GM21528 (cell line): ENCODE measurements around the gene GUCD1.
"Not testable (repeated sequence)": the region's sequence is repeated elsewhere in the genome, so short reads cannot be mapped to it uniquely, and the experiment has no call there.

Experiments
- ATAC-seq: cut with Tn5 transposase; IDR thresholded peaks from one replicate; pipeline ENCODE4 v1.9.1; 2021; ENCODE audit warnings: mild to moderate bottlenecking, moderate library complexity; ENCODE audit not compliant: unreplicated experiment, low FRiP score

The GUCD1 gene

GRCh38 chr22:24567668-24568067 lies 12.7 kb upstream of the GUCD1 start:
- ATAC-seq: no peak

DNA sequence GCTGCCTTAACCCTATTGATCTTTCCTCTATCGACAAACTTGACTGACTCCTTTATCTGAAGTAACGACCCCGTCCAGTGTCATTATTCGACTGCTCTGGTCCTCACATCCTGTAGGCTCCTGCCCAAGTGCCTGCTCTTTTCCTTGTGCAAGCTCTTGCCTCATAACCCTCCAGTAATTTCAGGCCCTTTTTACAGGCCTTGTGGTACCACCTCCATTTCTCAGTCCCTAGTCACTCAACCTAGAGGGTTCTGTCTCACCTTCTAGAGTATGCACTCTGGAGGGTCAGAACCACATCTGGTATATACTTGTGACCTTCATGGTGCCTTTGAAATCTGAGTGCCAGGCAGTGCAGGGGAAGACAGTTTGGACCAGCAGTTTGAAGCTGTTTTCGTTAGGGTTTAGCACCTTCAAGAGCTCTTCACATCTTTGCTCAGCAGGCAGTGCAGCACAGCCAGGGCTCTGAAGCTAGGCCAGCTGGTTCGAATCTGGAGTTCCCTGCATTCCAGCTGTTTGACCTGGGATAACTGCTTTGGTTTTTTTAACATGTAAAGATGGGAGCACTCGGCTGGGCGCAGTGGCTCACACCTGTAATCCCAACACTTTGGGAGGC lies 12.1 kb upstream of the GUCD1 start:
- ATAC-seq: no peak

DNA sequence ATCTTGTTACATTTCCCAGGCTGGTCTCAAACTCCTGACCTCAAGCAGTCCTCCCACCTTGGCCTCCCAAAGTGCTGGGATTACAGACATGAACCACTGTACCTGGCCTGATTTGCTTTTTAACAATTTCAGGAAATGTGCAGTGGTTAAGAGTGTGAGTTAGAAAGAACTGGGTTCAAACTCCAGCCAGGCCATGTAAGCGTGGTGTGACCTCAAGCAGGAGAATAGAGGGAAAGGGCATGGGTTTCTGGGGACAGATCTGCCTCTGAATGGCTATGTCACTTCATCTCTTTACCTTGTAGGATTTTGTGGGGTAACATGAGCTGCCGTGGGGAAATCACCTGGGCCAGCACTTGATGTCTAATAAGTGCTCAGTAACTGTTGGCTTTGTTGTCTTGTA lies 10.1 kb upstream of the GUCD1 start:
- no peak for ATAC-seq

DNA sequence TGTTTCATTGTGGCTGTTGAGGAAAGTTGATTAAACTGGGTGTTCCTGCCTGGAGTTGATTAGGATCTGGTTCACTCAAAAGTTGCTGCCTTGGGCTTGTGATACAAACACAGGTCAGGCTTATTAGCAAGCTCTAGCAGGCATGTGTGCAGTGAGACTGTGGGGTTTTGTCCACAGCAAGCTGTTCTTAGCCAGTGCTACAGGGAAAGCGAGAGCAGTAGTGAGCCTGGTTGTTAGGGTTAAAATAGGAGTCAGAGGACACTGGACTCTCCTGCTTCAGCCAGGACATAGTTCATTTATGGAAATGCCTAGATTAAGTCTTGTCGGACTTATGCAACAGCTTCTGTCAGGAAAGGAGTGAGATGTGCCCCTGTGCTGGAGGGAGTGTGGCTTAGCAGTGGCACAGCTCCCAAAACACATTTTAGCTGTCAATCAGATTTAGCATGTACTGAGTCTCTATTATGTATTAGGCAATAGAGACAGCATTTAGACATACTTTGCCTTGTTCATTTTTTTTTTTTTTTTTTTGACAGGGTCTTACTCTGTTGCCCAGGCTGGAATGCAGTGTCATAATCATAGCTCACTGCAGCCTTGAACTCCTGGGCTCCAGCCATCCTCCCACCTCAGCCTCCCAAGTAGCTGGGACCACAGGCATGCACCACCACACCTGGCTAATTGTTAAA lies 9.6 kb upstream of the GUCD1 start:
- no peak for ATAC-seq

DNA sequence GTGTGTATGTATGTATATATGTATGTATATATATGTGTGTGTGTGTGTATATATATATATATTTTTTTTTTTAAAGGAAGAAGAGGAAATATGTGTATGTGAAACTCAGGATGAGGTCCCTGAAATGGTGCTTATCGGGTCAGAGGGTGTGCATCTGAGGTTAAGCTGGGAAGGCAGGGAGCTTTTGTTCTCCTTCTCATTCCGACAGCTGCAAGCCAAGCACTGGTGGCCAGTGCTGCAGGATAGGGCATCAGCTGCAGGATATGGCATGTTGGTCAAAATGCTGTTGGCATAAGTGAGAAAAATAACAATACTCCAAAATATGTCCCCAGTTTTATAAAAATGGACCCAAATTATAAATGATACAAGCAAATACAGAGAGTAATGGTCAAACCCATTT lies 8.3 kb upstream of the GUCD1 start:
- no peak for ATAC-seq

GRCh38 chr22:24559471-24559870 lies 4.5 kb upstream of the GUCD1 start:
- no peak for ATAC-seq

DNA sequence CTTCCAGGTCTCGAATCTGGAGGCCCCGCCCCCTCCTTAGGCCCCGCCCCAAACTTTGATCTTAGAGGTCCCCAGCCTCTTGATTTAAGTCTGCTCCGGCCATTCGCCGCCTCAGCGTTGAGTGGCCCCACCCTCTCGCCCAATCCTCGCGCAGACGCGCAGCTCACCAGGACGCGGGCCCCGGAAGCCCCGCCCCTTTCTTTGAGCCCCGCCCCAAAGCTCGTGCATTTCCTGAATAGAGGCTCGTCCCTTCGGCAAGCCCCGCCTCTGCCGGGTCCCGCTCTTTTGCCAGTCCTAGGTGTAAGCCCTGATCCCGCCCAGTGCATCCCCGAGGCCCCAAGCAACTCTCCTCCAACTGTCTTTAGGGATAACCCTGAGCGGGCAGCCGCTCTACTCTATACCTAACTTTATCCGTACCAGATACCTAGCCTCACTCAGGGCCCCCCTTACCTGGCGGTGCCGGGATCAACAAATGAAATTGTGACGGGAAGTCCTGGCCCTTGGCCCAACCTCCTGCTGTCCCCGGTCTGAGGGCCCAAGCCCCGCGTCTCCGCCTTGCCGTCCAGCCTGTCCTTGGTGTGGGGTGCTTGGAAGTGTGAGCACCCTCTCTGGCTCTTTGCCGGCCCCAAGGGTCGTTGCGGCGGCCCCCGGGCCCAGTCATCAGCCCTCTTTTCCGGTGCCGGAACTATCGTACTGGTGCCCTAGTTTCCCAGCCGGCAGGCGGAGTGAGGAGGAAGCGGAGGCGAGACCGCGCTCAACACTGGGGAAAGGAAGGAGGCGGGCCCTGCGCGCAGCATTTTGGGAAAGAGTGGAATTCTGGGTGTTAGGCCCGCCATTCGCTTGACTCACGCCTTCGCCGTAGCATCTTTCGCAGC lies 464 bp upstream of the GUCD1 start, which contains the start of gene SNRPD3:
Gene SNRPD3 (plus strand): TSS at position 835 of the 875 bp plus-strand sequence. CDS start 1,676 bp downstream, outside the sequence.
- peak; percentile 65 for ATAC-seq

- ATAC-seq: no peak
Observed at GRCh38 chr22:24553597-24554312, 1.2 kb downstream of the GUCD1 start.

DNA sequence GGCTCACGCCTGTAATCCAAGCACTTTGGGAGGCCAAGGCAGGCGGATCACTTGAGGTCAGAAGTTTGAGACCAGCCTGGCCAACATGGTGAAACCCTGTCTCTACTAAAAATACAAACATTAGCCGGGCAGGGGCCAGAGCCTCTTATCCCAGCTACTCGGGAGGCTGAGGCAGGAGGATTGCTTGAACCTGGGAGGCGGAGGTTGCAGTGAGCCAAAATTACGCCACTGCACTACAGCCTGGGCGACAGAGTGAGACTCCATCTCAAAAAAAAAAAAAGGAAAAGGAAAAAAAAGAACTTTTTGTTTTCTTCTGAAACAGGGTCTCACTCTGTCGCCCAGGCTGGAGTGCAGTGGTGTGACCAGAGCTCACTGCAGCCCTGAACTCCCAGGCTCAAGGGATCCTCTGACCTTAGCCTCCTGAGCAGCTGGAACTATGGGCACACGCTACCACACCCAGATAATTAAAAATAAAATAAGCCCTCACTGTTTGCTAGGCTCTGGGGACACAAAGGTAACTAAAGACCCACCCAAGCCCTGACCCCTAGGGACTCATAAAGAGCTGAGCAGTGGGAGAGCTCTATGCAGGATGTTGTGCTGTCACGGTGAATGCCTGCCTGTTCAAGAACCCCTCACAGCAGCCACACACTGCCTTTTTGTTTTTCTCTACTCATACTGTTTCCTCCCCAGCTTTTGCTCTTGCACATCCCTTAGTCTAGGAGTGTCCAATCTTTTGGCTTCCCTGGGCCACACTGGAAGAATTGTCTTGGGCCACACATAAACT lies 2.2 kb downstream of the GUCD1 start:
- not testable (repeated sequence) for ATAC-seq

DNA sequence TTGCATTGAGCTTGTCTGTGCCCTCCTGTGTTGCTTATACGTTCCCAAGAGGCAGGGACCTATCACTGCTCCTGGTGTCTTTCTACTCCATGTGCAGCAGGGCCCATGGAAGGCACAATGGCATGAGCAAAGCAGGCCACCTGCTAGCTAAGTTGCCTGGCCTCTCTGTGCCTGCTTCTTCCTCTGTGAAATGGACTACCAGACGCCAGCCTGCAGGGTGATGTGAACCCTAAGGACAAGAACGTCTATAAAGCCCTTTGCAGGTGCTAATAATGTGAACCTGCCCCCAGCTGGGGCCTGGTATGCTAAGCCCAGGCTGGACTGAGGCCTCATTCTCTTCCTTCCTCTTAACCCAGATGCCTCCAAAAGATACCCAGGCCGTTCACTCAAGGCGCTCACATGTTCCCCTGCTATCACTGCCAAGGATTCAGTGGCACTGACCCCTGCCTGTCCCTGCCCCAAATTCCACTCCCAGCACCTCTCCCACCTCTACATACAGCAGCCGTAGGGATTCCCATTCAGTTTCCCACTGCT lies 4.0 kb downstream of the GUCD1 start:
- no peak for ATAC-seq

- no peak for ATAC-seq
Observed at GRCh38 chr22:24550028-24550901, 4.7 kb downstream of the GUCD1 start.

- no peak for ATAC-seq
Observed at GRCh38 chr22:24548812-24549211, 6.1 kb downstream of the GUCD1 start.

DNA sequence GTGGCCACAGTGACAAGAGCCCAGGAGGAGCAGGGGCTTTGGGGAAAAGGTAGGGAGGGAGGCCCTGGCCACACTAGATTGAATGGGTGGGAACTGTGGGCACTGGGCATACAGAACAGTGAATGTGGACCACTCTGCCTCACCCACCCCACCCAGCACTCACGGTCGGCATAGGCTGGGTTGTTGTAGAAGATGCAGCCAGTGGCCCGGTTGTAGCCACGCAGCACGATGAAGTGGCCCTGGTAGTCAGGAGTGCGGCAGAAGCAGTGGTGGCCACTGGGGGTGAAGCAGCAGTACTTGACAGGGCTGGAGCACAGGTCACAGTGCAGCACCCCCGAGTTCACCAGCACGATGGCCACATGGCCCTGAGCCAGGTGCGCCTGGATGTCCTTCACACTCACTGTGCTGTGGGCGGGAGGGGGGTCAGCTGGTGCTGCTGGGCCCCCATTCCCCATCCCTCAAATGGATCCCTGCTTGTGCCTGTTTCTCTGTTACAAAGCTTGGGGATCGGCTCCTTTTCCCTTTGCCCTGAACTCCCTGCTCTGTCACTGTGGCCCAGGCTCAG lies 11.2 kb downstream of the GUCD1 start:
- ATAC-seq: no peak

DNA sequence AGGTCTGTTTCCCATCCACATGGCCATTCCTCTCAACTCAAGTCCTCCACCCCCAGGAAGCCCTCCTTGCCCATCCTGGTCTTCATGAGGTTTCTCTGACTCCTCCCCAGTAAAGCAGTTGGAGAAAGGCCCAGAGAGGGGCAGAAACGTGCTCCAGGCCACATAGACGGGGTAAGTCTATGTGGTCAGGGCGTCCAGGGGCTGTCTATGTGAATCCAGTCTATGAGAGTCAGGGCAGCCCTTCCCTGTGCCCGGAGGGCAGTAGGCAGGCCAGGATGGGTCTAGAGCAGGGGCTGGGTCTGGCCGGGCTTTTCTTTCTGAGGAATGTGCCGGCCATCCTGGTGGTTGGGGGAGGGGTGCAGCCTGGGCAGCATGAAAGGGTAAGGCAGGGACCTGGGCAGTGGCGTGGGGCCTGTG lies 11.7 kb downstream of the GUCD1 start:
- ATAC-seq: no peak

DNA sequence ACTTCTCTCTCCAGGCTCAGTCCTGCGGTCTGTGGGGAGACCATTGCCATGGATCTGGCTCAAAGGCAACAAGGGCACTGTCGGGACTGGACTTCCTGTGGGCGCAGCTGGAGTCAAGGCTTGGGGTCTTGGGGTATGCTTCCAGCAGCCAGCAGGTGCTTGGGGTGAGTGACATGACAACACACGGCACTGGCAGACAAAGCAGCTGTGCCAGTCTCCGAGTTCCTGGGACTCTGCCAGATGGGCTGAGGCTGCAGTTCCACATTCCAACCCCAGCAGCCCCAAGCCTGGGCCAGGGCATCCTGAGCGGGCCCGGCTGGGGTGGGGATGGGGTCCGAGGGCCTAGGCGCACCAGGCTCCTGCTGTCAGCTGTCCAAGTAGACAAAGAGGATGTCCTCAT lies 12.3 kb downstream of the GUCD1 start:
- ATAC-seq: no peak

DNA sequence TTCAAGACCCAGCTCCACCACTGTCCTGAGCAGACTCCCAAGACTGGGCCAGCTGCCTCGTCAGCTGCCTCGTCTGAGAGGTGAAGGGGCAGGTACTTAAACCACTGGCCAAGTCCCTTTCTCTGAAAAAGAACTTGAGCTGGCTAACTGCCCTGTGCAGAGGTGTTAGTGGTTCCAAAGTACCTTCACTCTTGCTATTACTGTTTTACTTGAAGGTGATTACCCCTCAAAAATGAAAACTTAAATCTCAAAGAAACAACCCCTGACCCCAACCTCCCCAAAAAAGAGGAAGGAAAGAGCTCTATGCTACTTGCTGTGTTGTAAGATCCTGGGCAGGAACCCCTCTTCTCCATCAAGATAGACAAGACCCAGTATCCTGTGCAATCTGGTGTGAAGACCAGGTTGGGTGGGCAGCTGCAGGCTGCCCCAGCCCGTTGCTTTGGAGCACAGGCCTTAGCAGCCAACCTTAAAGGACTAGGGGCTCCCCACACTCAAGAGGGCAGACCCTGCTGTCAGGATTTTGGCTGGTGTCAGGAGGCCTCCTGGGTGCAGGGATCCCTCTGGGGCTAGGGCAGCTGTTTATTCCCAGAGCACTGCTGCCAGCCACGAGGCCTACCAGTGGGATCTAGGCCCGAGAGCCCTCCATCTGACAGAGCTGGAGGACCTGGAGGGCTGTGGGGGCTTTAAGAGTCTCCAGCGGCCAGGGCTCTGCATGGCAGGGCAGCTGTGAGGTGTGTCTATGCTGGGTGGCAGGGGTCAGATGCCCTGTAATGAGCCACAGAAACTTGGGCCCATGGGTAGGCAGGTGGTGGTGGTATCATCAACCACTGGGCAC lies 13.0 kb downstream of the GUCD1 start:
- no peak for ATAC-seq

DNA sequence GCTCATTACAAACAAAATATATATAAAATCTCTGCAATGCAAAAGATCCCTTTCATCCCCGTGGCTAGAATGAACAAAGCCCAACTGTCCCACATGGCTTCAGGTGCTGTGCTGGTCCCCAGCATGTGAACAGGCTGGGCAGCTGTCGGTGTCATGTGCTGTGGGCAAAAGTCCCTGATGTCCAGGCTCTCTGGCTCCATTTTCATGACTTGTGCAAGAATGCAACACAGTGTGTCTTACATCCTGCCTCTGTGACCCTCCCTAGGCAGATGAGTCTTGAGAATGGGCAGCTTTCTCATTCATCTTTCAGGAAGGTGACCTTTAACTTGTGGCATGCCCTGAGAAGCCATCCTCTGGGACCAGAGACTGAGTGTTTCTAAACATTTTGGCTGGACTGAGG lies 14.5 kb downstream of the GUCD1 start:
- no peak for ATAC-seq

GRCh38 chr22:24536089-24536488 lies 18.8 kb downstream of the GUCD1 start:
- no peak for ATAC-seq
